Gastroesophageal sphincter (tissue), 4 donors: Measurements from ENCODE around the gene KYAT1. TPM values are rescaled to one million over a fixed set of nuclear protein-coding genes. Genes with fewer than 3 reads are reported as not detected.

Experiments used
- ATAC-seq: fragments of 150-250 bp; one replicate; pipeline ENCODE4 v1.9.1; 2016; ENCODE audit warnings: mild to moderate bottlenecking, moderate library complexity
- H3K27ac ChIP-seq, 4 donors: fragments of 200-600 bp; sonication (generic) in 3 of 4; 1 replicate in 3 of 4; 2 replicates in 1 of 4; pipeline ENCODE4 v1.5.1; 2016 to 2019
- H3K27me3 ChIP-seq: fragments of 200-600 bp; sonication (generic); one replicate; pipeline ENCODE4 v1.5.1; 2019
- H3K36me3 ChIP-seq, 2 donors: fragments of 200-600 bp; sonication (generic); one replicate each; pipeline ENCODE4 v1.5.1; 2019; ENCODE audit warnings: control low read depth in 1 of 2
- H3K4me1 ChIP-seq, 3 donors: fragments of 200-600 bp; sonication (generic); 1 replicate in 2 of 3; 2 replicates in 1 of 3; pipeline ENCODE4 v1.5.1; 2016 to 2019; ENCODE audit warnings: control low read depth in 2 of 3
- H3K4me3 ChIP-seq, 2 donors: fragments of 200-600 bp; sonication (generic); one replicate each; pipeline ENCODE4 v1.5.1; 2019; ENCODE audit warnings: mild to moderate bottlenecking in 1 of 2, moderate library complexity in 1 of 2
- H3K9me3 ChIP-seq, 3 donors: fragments of 200-600 bp; sonication (generic); one replicate each; pipeline ENCODE4 v1.5.1; 2017 to 2019; ENCODE audit warnings: control low read depth in 2 of 3
- EP300 ChIP-seq: sonication (generic); formaldehyde crosslinking; IDR thresholded peaks from one replicate; pipeline ENCODE4 v1.6.1; 2017; ENCODE audit warnings: antibody characterized with exemption, mild to moderate bottlenecking
- WGBS, 2 donors: methylation state at CpG; one replicate each; pipeline ENCODE4 v1.1.5; 2018; ENCODE audit warnings: low coverage in 1 of 2; 5-methylcytosine and 5-hydroxymethylcytosine counted together
- total RNA-seq, 4 donors: library from RNA; depleted of rRNA; stranded (reverse); fragments of >200 nt; gene quantifications; one replicate each; pipeline ENCODE4 v1.1.0, GENCODE V29; 2016

KYAT1 gene
- total RNA-seq, 4 donors from 2014 or later: 3.4 to 7.9 (median 4.8) TPM

DNA sequence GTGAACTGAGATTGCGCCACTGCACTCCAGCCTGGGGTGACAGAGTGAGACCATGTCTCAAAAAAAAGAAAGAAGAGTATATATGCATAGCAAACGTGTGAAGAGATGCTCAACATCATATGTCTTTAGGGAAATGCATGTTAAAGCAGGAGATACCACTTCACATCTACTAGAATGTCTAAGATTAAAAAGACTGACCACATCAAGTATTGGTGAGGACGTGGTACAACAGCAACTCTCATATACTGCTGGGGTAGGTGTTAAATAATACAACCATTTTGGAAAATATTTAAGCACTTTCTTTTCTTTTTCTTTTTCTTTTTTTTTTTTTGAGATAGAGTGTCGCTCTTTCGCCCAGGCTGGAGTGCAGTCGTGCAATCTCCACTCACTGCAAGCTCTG, 96.3 kb downstream of the KYAT1 start:
- TF ChIP-seq EP300: no peak
- Histone ChIP-seq H3K27ac (no peak overlapping the region), H3K36me3 (peaks cover 0 to 11% of the 10 kb centered on the region in 2 donors), H3K4me1 (peaks cover 0 to 37% (median 9%) of the 10 kb centered on the region in 3 donors), H3K4me3 (no peak overlapping the region), H3K27me3 (no peaks in the 10 kb centered on the region), H3K9me3 (peaks cover 0 to 3% (median 0%) of the 10 kb centered on the region in 3 donors)
- no peak for ATAC-seq
- 92 to 95% methylated on average over 6 of the region's 6 CpGs for WGBS, 2 donors

Other genes with a start within 250 kb of the KYAT1 start
- gene DYNC2I2, start 225.1 kb downstream of the KYAT1 start, total RNA-seq: 10 to 100 TPM; 28.3 to 47.0 (median 37.7) TPM
- gene SET, start 192.7 kb downstream of the KYAT1 start, total RNA-seq: 100 to 1,000 TPM; 209 to 355 (median 256) TPM
- gene PKN3, start 179.4 kb downstream of the KYAT1 start, total RNA-seq: 1 to 10 TPM; 2.3 to 7.5 (median 4.0) TPM
- gene ZDHHC12, start 157.8 kb downstream of the KYAT1 start, total RNA-seq: 10 to 100 TPM; 19.5 to 24.5 (median 22.2) TPM
- gene ZER1, start 110.0 kb downstream of the KYAT1 start, total RNA-seq: 100 to 1,000 TPM in 1 of 4 donors, 10 to 100 TPM in 3; 55.1 to 104 (median 60.2) TPM
- gene TBC1D13, start 94.7 kb downstream of the KYAT1 start, total RNA-seq: 10 to 100 TPM; 13.2 to 40.9 (median 17.7) TPM
- 10 to 100 TPM; 20.3 to 29.7 (median 27.1) TPM for gene ENDOG, start 63.5 kb downstream of the KYAT1 start, total RNA-seq
- 10 to 100 TPM in 3 of 4 donors, 1 to 10 TPM in 1; 9.6 to 26.0 (median 21.1) TPM for gene SPOUT1, start 52.2 kb downstream of the KYAT1 start, total RNA-seq
- 10 to 100 TPM; 38.1 to 95.1 (median 49.9) TPM for gene LRRC8A, start 183 bp upstream of the KYAT1 start, total RNA-seq
- 10 to 100 TPM in 3 of 4 donors, 1 to 10 TPM in 1; 9.6 to 27.1 (median 25.4) TPM for gene PHYHD1, start 39.0 kb upstream of the KYAT1 start, total RNA-seq
- 10 to 100 TPM in 3 of 4 donors, 1 to 10 TPM in 1; 9.8 to 17.1 (median 13.0) TPM for gene DOLK, start 65.7 kb upstream of the KYAT1 start, total RNA-seq
- 10 to 100 TPM; 18.6 to 32.7 (median 29.1) TPM for gene NUP188, start 65.7 kb upstream of the KYAT1 start, total RNA-seq
- 100 to 1,000 TPM in 1 of 4 donors, 10 to 100 TPM in 3; 80.3 to 123 (median 83.6) TPM for gene SH3GLB2, start 146.4 kb upstream of the KYAT1 start, total RNA-seq
- gene MIGA2, start 154.7 kb upstream of the KYAT1 start, total RNA-seq: 10 to 100 TPM; 16.2 to 38.3 (median 24.6) TPM
- gene DOLPP1, start 199.2 kb upstream of the KYAT1 start, total RNA-seq: 1 to 10 TPM; 2.7 to 6.2 (median 6.0) TPM
- 10 to 100 TPM; 59.6 to 91.2 (median 67.5) TPM for gene CRAT, start 228.8 kb upstream of the KYAT1 start, total RNA-seq
- gene PTPA, start 229.5 kb upstream of the KYAT1 start, total RNA-seq: 100 to 1,000 TPM in 1 of 4 donors, 10 to 100 TPM in 3; 58.7 to 100 (median 71.6) TPM